Stimulated activated CD8-positive, alpha-beta memory T cell treated with anti-CD3 and anti-CD28 coated beads, Interleukin-15, amount 100 ng/mL, for 24 hours (primary cell): ENCODE measurements around the gene ARHGEF40.

Experiments used
- DNase-seq: peaks from one replicate; pipeline ENCODE4 v3.0.0-alpha.2; 2020; ENCODE audit warnings: low read depth

The ARHGEF40 gene

DNA sequence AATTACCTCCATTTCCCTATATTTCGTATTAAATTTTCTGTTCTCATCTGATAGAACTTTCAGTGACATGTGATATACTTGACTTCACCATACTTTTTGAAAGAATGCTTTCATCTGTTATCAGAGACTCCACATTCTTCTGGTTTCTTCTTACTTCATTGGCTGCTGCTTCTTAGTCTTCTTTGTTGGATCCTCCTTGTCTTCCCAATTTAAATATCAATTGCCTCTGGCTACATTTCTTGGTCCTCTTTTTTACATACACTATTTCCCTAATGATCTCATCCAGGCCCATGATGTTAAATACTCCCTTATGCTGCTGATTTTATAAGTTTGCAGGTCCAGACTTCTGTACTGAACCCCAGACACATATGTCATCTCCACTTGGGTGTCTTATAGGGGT, 63.8 kb downstream of the ARHGEF40 start:
- no peak for DNase-seq

DNA sequence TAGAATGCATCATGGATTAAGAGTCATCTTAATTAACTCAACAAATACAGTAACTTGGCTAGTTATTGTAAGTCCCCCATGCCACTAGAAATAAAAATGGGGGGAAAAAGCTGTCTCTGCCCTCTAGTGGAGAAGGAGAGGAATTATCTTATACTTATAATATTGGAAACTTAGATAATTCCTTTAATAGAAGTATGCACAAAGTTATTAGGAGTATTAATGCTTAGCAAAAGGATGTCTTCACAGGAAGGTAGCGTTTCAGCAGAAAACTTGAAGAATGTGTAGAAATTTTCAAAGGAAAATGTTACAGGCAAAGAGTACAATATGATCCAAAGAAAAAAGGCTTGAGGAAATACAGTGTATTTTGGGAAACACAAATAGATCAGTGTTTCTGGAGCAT, 65.9 kb downstream of the ARHGEF40 start:
- DNase-seq, result no peak
